ENCODE measurements around the gene AGPAT3.

AGPAT3 gene

DNA sequence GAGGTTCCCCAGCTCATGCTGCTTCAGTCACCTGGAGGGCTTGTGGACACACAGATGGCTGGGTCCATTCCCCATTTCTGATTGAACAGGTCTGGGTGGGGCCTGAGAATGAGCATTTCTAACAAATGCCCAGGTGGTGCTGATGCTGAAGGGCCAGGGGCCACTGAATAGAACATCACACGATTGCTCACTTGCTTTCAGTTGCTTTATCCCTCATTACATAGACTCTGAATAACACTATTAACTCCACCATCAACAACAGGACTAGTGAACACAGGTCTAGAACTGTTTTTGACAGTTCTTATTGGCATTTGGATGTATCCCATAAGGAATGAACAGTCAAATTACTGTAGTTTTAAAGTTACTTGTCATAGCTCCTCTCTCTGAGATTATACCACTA lies 159.2 kb downstream of the AGPAT3 start:
- no peak for DNase-seq (ENCODE audit: low read depth)

DNA sequence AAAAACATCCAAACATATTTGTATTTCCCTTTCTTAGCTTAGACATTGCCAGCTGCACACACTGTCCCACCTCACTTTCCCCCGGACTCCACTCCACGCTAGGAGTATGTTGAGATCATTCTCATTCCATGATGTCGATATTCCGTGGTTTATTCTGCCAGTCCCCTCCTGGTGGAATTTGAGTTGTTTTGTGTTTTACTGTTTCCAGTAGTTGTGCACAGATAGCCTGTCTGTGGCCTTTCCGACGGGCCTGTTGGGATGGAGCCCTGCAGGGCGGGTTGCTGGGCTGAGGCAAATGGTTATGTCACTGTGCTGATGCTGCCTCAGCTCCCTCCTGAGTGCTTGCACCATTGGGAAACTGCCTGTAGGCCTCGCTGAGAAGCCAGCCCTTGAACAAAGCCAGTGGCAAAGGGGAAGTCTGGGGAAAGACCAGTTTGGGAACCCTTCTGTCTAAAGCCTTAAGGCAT lies 159.9 kb downstream of the AGPAT3 start:
- no peak for DNase-seq (ENCODE audit: low read depth)

- DNase-seq (ENCODE audit: low read depth) = no peak
Measured at GRCh38 chr21:44027607-44028286, 162.7 kb downstream of the AGPAT3 start.

DNA sequence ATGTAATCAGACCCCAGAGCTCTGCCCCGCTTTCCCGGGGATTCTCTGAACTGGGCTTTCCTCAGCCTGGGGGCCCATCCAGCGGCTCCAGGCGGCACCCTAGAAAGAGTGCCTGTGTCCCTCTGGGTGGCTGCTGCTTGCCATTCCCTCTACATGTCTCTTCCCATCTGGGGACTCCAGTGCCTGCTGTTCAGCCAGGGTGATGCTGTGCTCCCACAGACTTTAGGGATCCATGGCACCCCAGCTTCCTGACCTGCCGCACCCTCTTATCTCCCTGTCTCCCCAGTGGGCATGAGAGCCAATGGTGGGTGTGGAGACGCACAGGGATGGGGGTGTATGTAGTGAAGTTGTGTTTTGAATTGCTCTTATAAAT lies 163.2 kb downstream of the AGPAT3 start:
- no peak for DNase-seq (ENCODE audit: low read depth)

DNA sequence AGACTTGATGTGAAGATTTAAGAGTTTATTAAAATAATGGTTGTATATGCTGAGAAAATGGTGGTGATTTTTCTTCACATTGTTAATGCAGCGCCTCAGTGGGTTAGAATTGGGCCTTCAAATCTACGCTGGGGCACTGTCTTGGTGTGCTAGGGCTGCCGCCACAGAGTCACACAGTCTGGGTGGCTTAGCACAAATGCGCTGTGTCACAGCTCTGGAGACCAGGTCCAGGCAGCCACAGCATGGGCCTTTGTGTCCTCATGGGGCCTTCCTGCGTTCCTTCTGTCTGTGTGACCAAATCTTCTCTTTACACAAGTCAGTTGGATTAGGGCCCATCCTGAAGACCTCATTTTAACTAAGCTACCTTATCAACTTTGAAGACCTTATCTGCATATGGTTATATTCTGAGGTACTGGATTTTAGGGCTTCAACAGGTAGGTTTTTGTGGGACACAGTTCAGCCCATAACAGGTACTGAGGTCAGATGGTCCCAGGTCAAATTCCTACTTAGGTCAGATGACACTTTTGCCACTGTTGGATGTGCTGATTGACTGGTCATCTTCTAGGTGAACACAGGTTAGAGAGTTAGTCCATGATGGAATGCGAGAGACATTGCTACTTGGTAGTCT lies 164.6 kb downstream of the AGPAT3 start:
- no peak for DNase-seq (ENCODE audit: low read depth)

DNA sequence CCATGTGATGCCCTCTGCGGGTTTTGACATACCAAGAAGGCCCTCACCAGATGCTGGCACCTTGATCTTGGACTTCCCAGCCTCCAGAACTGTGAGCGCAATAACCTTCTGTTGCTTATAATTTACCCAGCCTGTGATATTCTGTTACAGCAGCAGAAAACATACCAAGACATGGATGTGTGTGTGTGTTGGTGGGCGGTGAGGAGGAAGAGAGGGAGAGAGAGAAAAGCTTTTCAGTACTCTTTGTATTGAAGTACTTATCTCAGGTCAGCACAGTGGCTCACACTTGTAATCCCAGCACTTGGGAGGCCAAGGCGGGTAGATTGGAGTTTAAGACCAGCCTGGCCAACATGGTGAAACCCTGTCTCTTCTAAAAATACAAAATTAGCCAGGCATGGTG lies 170.2 kb downstream of the AGPAT3 start:
- no peak for DNase-seq (ENCODE audit: low read depth)
